HepG2 (cell line): ENCODE results near the gene ENO1. TPM values are rescaled to one million over a fixed set of nuclear protein-coding genes. Genes with fewer than 3 reads are reported as not detected.

Source experiments
- ARNT ChIP-seq: fragments of 450-650 bp; IDR thresholded peaks from 2 replicates; pipeline ENCODE4 v1.6.1; 2017
- ARNTL ChIP-seq: sonication (generic); formaldehyde crosslinking; IDR thresholded peaks from 2 replicates; pipeline ENCODE4 v1.4.0; 2020; ENCODE audit warnings: mild to moderate bottlenecking, missing genetic modification reagents
- ETS1 ChIP-seq: sonication (generic); formaldehyde crosslinking; IDR thresholded peaks from 2 replicates; pipeline ENCODE4 v1.4.0; 2020; ENCODE audit warnings: missing genetic modification reagents
- FOXJ3 ChIP-seq: sonication (generic); formaldehyde crosslinking; IDR thresholded peaks from 2 replicates; pipeline ENCODE4 v1.4.0; 2020; ENCODE audit warnings: missing genetic modification reagents, mild to moderate bottlenecking, borderline replicate concordance
- GPBP1L1 ChIP-seq: sonication (generic); formaldehyde crosslinking; IDR thresholded peaks from 2 replicates; pipeline ENCODE4 v1.5.0; 2020; ENCODE audit warnings: mild to moderate bottlenecking, missing genetic modification reagents
- JARID2 ChIP-seq: sonication (generic); formaldehyde crosslinking; IDR thresholded peaks from 2 replicates; pipeline ENCODE4 v1.8.1; 2023; ENCODE audit warnings: missing genetic modification reagents, inconsistent platforms; ENCODE audit not compliant: insufficient replicate concordance
- JDP2 ChIP-seq: sonication (generic); formaldehyde crosslinking; IDR thresholded peaks from 2 replicates; pipeline ENCODE4 v1.8.1; 2022; ENCODE audit warnings: missing genetic modification reagents, borderline replicate concordance
- KDM2A ChIP-seq: sonication (generic); formaldehyde crosslinking; IDR thresholded peaks from 2 replicates; pipeline ENCODE4 v1.4.0; 2020; ENCODE audit warnings: low read depth, missing genetic modification reagents, borderline replicate concordance
- PAF1 ChIP-seq: IDR thresholded peaks from 2 replicates; pipeline ENCODE4 v1.6.1; 2016; ENCODE audit warnings: missing genetic modification reagents, missing compliant biosample characterization
- POGK ChIP-seq: sonication (generic); formaldehyde crosslinking; conservative IDR thresholded peaks from 2 replicates; pipeline ENCODE4 v1.8.0; 2022; ENCODE audit warnings: mild to moderate bottlenecking, moderate library complexity, missing genetic modification reagents
- TBX2 ChIP-seq: sonication (generic); formaldehyde crosslinking; IDR thresholded peaks from 2 replicates; pipeline ENCODE4 v1.5.0; 2020; ENCODE audit warnings: missing genetic modification reagents, mild to moderate bottlenecking, borderline replicate concordance
- ZNF207 ChIP-seq: fragments of 450-650 bp; IDR thresholded peaks from 2 replicates; pipeline ENCODE4 v1.6.1; 2016; ENCODE audit warnings: antibody characterized with exemption, borderline replicate concordance
- ZNF350 ChIP-seq: sonication (generic); formaldehyde crosslinking; IDR thresholded peaks from 2 replicates; pipeline ENCODE4 v1.4.0; 2020; ENCODE audit warnings: mild to moderate bottlenecking, low read depth, missing genetic modification reagents, borderline replicate concordance
- ZNF776 ChIP-seq: sonication (generic); formaldehyde crosslinking; IDR thresholded peaks from 2 replicates; pipeline ENCODE4 v1.4.0; 2020; ENCODE audit warnings: mild to moderate bottlenecking, missing genetic modification reagents
- ZNF891 ChIP-seq: sonication (generic); formaldehyde crosslinking; IDR thresholded peaks from 2 replicates; pipeline ENCODE4 v1.5.0; 2020; ENCODE audit warnings: mild to moderate bottlenecking, missing genetic modification reagents
- ZSCAN9 ChIP-seq: IDR thresholded peaks from 2 replicates; pipeline ENCODE4 v1.6.1; 2016; ENCODE audit warnings: borderline replicate concordance
- polyA plus RNA-seq, 8 experiments: library from polyadenylated mRNA; depleted of rRNA in 3 of 8; stranded (reverse) in 7 of 8; unstranded in 1 of 8; fragments of >200 nt; fragmentation: Illumina TruSeq in 4 of 8; extraction: Trizol in 4 of 8; gene quantifications; 2 replicates each; pipeline versions ENCODE4 v1.2.1 to v1.2.3, GENCODE V29; 2011 to 2016; ENCODE audit warnings: low read depth in 4 of 8, missing spikeins in 1 of 8, mixed read lengths in 1 of 8; ENCODE audit not compliant: insufficient read depth in 1 of 8
- total RNA-seq, 5 experiments: library from RNA; depleted of rRNA; stranded (reverse); fragments of >200 nt; fragmentation: Illumina TruSeq; extraction: Trizol; gene quantifications; 2 replicates each; pipeline ENCODE4 v1.2.3, GENCODE V29; 2016; ENCODE audit warnings: low read depth in 1 of 5
- TF ChIP-seq, protein P1 (sequence below): sonication (generic); formaldehyde crosslinking; IDR thresholded peaks from 2 replicates; pipeline ENCODE4 v1.4.0; 2020; ENCODE audit warnings: mild to moderate bottlenecking, missing genetic modification reagents

Gene ENO1
- total and polyA plus RNA-seq, 2 of the 13 experiments (the other 11 are each of a cell fraction or from before 2014, with no cell fraction given): 1,559 to 3,103 TPM

DNA sequence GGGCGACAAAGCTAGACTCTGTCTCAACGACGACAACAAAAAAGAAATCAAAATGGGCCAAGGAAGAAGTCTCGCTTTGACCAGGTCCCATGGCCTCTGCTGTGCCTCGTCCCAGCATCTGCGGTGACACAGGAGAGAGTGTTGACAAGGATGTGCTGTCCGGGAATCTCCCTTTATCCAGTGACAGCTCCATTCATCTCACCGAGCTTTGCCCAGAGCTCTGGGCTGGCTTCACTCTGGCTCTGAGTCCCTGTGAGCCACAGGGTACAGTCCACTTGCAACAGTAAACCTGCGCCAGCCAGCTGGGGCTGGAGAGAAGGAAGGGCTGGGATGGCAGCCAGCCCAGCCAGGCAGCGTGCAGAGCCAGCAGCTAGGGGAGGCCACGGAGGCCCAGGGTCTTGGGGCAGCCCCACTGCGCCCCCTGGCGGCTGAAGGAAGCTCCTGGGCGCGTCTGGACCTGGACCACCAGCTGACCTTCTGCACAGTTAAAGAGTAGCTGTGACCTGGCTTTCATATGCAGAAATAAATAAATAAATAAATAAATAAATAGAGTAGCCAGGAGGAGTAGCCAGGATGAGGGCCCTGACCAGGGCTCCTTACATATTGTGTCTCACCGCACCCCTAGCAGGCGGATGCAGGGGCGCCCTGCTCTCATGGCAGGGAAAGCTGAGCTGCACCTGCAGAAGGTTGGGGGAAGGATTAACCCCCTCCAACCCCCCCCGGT is 29.7 kb downstream of the ENO1 start (continued):
- peak; percentile 67; the same call in 1 of the 2 replicates for TF ChIP-seq POGK (CRISPR knock-in tag)
- no peak for TF ChIP-seq JDP2 (CRISPR knock-in tag)
- no peak for TF ChIP-seq ETS1
- TF ChIP-seq ZNF350 (CRISPR knock-in tag): no peak; the same call in 1 of the 2 replicates
- TF ChIP-seq ZSCAN9 (CRISPR knock-in tag): peak; percentile 81
- no peak for TF ChIP-seq PAF1 (CRISPR knock-in tag)
- TF ChIP-seq TBX2 (CRISPR knock-in tag): peak; percentile 69; the same call in 1 of the 2 replicates
- TF ChIP-seq ARNTL (CRISPR knock-in tag): no peak
- TF ChIP-seq KDM2A: peak; percentile 75
- TF ChIP-seq JARID2 (CRISPR knock-in tag): no peak
- no peak for TF ChIP-seq FOXJ3
- TF ChIP-seq, protein P1, sequence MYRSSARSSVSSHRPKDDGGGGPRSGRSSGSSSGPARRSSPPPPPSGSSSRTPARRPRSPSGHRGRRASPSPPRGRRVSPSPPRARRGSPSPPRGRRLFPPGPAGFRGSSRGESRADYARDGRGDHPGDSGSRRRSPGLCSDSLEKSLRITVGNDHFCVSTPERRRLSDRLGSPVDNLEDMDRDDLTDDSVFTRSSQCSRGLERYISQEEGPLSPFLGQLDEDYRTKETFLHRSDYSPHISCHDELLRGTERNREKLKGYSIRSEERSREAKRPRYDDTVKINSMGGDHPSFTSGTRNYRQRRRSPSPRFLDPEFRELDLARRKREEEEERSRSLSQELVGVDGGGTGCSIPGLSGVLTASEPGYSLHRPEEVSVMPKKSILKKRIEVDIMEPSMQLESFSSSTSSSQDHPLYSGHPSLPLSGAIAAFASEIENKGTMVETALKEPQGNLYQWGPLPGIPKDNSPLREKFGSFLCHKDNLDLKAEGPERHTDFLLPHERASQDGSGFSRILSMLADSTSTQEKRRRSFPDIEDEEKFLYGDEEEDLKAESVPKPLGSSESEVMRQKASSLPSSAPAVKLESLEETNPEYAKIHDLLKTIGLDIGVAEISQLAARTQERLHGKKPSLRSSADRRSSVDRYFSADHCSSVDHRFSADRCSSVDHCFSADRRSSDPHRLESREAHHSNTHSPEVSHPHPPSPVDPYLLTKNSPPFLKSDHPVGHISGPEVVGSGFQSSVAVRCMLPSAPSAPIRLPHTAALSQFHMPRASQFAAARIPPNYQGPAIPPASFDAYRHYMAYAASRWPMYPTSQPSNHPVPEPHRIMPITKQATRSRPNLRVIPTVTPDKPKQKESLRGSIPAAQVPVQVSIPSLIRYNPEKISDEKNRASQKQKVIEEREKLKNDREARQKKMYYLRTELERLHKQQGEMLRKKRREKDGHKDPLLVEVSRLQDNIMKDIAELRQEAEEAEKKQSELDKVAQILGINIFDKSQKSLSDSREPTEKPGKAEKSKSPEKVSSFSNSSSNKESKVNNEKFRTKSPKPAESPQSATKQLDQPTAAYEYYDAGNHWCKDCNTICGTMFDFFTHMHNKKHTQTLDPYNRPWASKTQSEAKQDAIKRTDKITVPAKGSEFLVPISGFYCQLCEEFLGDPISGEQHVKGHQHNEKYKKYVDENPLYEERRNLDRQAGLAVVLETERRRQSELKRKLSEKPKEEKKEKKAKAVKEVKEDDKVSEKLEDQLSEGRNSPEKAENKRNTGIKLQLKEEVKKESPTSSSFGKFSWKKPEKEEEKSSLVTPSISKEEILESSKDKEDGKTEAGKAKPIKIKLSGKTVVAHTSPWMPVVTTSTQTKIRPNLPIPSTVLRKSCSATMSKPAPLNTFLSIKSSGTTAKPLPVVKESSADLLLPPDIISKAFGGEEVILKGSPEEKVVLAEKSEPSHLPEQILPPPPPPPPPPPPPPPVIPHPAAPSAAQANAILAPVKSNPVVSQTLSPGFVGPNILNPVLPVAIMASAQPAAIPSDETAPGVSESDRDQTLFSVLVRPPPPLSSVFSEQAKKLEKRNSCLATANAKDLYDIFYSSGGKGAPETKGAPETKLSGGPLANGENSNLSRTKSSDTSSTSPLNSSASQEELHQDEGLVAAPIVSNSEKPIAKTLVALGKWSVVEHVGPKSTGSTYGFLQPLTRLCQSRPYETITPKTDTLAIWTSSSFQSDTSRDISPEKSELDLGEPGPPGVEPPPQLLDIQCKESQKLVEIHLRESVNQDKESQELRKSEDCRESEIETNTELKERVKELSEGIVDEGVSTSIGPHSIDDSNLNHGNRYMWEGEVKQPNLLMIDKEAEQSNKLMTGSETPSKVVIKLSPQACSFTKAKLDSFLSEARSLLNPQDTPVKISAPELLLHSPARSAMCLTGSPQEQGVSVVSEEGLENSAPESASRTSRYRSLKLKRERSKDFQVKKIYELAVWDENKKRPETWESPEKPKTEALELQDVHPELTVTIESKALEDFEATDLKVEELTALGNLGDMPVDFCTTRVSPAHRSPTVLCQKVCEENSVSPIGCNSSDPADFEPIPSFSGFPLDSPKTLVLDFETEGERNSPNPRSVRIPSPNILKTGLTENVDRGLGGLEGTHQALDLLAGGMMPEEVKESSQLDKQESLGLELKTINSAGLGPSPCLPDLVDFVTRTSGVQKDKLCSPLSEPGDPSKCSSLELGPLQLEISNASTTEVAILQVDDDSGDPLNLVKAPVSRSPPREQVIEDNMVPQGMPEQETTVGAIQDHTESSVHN (CRISPR knock-in tag): no peak
- no peak for TF ChIP-seq ZNF776 (CRISPR knock-in tag)
- no peak for TF ChIP-seq GPBP1L1
- TF ChIP-seq ARNT: no peak
- TF ChIP-seq ZNF207: no peak
- peak; percentile 34; the same call in 1 of the 2 replicates for TF ChIP-seq ZNF891 (CRISPR knock-in tag)
